SK-N-MC (cell line): Measurements from ENCODE around the gene MRPL30.
A peak's percentile ranks its signal among the peaks of the same experiment; 100 is the strongest.
"Not testable (repeated sequence)": the region's sequence is repeated elsewhere in the genome, so short reads cannot be mapped to it uniquely, and the experiment has no call there.

ENCODE experiments used
- DNase-seq: peaks from one replicate; pipeline ENCODE4 v3.0.0-alpha.2; 2011; ENCODE audit warnings: low read depth, low spot score
- H3K27ac ChIP-seq: fragments of 200-600 bp; sonication (generic); 2 replicates; pipeline ENCODE4 v1.5.1; 2016; ENCODE audit warnings: mixed run types
- H3K36me3 ChIP-seq: fragments of 200-600 bp; sonication (generic); 2 replicates; pipeline ENCODE4 v1.6.1; 2017; ENCODE audit warnings: antibody characterized with exemption, low read length, mixed read lengths; ENCODE audit not compliant: insufficient read depth
- H3K4me3 ChIP-seq: fragments of 200-600 bp; sonication (generic); 2 replicates; pipeline ENCODE4 v1.5.1; 2016
- H3K9ac ChIP-seq: fragments of 200-600 bp; sonication (generic); 2 replicates; pipeline ENCODE4 v1.8.0; 2017; ENCODE audit warnings: mixed run types, mixed read lengths; ENCODE audit not compliant: insufficient read length
- H3K9me3 ChIP-seq: fragments of 200-600 bp; sonication (generic); 2 replicates; pipeline ENCODE4 v1.6.1; 2017; ENCODE audit warnings: low read depth, mild to moderate bottlenecking, antibody characterized with exemption, low read length, moderate library complexity, mixed read lengths
- EZH2 ChIP-seq: fragments of 200-600 bp; sonication (generic); IDR thresholded peaks from one replicate; pipeline ENCODE4 v1.6.1; 2017; ENCODE audit warnings: antibody characterized with exemption
- FOXP2 ChIP-seq: optimal IDR thresholded peaks from 2 replicates; pipeline ENCODE3; 2011; ENCODE audit warnings: mild to moderate bottlenecking, moderate library complexity; ENCODE audit not compliant: insufficient read depth; ENCODE audit errors: extremely low read length, control extremely low read depth
- POLR2AphosphoS5 ChIP-seq: IDR thresholded peaks from 2 replicates; pipeline ENCODE4 v1.6.1; 2012; ENCODE audit warnings: mild to moderate bottlenecking, low read depth, low read length, borderline replicate concordance

Gene MRPL30

DNA sequence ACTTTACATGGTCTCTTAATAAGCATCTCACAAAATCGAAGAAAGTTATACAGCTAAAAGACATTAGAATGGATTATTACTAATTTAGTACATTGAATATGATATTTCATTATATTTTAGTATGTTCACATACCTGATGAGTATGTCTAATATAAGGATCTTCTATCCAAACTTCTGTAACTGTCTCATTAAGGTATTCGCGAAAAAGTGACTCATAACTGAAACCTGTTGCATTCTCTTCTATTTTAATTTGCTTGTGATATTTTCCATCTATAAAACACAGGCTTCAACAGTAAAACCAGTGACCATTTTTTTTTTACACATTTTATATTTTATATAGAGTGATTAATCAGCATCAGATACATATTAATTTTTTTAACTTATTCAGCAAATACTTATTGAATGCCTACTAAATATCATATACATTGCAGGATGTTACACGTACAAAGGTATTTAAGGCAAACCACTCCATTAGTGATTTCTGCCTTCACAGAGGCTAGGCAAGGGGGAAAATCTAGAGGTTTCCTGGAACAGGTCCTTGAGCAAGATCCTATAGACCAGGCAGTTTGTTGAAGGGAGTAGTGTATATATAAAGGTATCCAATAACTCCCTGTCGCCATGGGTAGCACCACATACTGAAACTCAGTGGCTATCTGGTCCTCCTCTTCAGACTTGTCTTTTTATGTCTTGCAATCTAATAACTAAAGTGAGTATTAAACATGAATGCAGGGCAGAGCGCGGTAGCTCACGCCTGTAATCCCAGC is 9.4 kb upstream of the MRPL30 start:
- H3K4me3 ChIP-seq, result no peak overlapping the region
- no peak overlapping the region for H3K9ac ChIP-seq
- no peak for TF ChIP-seq FOXP2
- TF ChIP-seq POLR2AphosphoS5, result no peak
- TF ChIP-seq EZH2, result no peak
- H3K27ac ChIP-seq, result no peak overlapping the region
- DNase-seq, result no peak
- no peaks in the 10 kb centered on the region for H3K9me3 ChIP-seq
- H3K36me3 ChIP-seq, result peaks cover 26% of the 10 kb centered on the region

DNA sequence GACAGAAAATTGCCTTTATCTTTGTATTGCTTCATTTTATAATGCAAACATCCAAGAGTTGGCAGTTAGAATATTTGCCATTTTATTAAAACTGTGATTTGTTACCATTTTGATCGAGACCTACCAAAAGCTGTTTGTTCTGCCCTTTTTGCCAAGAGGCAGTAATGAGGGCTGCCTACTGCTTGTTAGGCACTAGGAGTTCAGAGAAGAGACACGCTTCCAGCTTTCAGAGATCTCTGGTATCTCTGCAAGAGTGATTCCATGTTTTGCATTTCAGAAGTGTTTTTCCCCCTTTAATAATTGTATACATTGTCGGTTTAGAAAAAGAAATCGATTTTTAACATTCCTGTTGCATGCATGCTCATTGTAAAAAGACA is 628 bp downstream of the MRPL30 start:
- DNase-seq, result no peak
- H3K4me3 ChIP-seq, result peak overlapping the region; percentile 99
- H3K27ac ChIP-seq, result peak overlapping the region; percentile 67; the same call in 1 of the 2 replicates
- H3K9ac ChIP-seq, result peak overlapping the region; percentile 94
- H3K9me3 ChIP-seq, result no peaks in the 10 kb centered on the region
- TF ChIP-seq FOXP2, result no peak
- TF ChIP-seq POLR2AphosphoS5, result no peak
- TF ChIP-seq EZH2, result no peak
- no peaks in the 10 kb centered on the region for H3K36me3 ChIP-seq

DNA sequence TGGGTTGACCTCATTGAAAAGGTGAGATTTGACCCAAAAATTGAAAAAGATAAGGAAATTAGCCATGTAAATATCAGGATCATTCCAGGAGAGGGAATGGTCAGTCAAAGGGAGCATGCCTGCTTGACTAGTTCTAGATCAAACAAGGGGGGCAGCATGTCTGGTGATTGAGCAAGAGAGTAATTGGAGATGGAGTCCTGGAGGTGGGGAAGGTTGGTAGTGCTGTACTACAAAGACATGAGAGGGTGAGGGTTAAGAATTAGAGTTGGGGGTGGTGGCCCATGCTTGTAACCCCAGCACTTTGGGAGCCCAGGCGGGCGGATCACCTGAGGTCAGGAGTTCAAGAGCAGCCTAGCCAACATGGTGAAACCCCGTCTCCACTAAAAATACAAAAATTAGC is 2.0 kb downstream of the MRPL30 start:
- TF ChIP-seq POLR2AphosphoS5, result no peak
- TF ChIP-seq FOXP2, result no peak
- no peak for TF ChIP-seq EZH2
- H3K4me3 ChIP-seq, result peak overlapping the region; percentile 14; the same call in 1 of the 2 replicates
- DNase-seq, result no peak

DNA sequence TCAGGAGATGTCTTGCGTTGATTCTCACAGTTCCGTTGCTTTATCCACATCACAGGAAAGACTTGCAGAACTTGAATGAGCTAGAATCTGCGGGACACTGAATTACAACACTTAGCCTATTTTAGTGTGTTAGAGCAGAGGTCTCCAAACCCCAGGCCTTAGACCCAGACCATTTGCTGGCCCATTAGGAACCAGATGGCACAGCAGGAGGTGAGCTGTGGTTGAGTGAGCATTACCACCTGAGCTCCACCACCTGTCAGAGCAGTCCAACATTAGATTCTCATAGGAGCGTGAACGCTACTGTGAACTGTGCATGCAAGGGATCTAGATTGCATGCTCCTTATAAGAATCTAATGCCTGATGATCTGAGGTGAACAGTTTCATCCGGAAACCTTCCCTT is 3.8 kb downstream of the MRPL30 start:
- no peak for DNase-seq
- Histone ChIP-seq H3K27ac (no peak overlapping the region), H3K9me3 (no peaks in the 10 kb centered on the region), H3K36me3 (peaks cover 25% of the 10 kb centered on the region), H3K9ac (no peak overlapping the region), H3K4me3 (no peak overlapping the region)
- TF ChIP-seq FOXP2, result no peak
- no peak for TF ChIP-seq POLR2AphosphoS5
- no peak for TF ChIP-seq EZH2

More for the DNA sequence above, 2.0 kb downstream of the MRPL30 start:
- H3K27ac ChIP-seq, result no peak overlapping the region
- peaks cover 9% of the 10 kb centered on the region for H3K36me3 ChIP-seq
- no peaks in the 10 kb centered on the region for H3K9me3 ChIP-seq
- H3K9ac ChIP-seq, result no peak overlapping the region

DNA sequence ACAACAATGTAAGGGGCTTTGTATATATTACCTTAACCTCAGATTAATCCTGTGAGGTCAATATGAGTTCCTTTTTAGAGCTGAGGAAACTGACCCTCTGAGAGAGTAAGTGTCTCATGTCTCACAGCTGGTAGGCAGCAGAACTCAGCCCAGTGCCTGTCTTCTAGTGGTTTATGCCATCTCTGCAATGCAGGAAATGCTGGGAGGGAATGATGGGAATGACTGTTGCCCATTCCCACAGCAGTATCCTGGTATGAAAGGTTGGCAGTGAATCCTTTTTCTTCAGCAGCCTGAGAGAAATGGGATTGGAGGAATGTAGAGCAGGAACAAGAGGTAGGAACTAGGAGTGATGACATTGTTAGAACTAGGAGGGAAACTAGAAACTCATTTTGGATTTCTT is 6.0 kb downstream of the MRPL30 start:
- H3K36me3 ChIP-seq, result peaks cover 46% of the 10 kb centered on the region

DNA sequence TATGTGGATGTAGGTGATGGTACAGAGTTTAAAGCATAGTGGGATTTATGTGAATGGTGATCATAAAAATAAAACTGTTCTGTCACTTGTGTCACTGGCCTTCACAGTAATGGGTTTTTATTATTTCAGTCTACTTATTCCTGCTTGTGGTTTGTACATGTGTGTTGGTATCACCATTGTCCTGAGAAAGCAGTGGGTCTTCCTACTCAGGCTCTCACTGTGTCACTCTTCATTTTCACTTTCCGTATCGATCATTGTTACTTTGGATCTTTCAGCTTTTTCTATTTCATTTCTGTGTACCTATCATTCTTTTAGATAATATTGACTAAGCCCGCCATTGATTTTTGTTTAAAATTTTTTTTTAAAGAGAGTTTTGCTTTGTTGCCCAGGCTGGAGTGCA is 7.4 kb downstream of the MRPL30 start:
- DNase-seq, result no peak
- TF ChIP-seq EZH2 (no peak), POLR2AphosphoS5 (no peak), FOXP2 (no peak)
- peaks cover 50% of the 10 kb centered on the region for H3K36me3 ChIP-seq
- no peak overlapping the region for H3K4me3 ChIP-seq
- H3K9ac ChIP-seq, result no peak overlapping the region
- no peaks in the 10 kb centered on the region for H3K9me3 ChIP-seq
- no peak overlapping the region for H3K27ac ChIP-seq

More for the DNA sequence above, 6.0 kb downstream of the MRPL30 start:
- H3K27ac ChIP-seq, result no peak overlapping the region
- H3K9me3 ChIP-seq, result no peaks in the 10 kb centered on the region
- no peak overlapping the region for H3K9ac ChIP-seq
- TF ChIP-seq EZH2 (no peak), POLR2AphosphoS5 (no peak), FOXP2 (no peak)
- DNase-seq, result no peak
- no peak overlapping the region for H3K4me3 ChIP-seq

DNA sequence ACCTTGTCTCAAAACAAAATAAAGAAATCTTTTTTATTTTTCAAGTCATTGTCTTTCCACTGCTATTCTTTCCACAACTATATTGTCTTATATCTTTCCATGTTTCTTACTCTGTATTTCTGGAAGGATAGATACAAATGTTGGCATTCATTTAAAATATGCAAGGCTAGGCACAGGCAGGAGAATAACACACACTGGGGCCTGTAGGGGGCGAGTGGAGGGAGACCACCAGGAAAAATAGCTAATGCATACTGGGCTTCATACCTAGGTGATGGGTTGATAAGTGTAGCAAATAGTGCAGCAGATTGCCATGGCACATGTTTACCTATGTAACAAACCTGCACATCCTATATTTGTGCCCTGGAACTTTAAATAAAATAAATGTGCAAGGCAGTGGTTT is 9.6 kb downstream of the MRPL30 start:
- Histone ChIP-seq H3K27ac (no peak overlapping the region), H3K4me3 (no peak overlapping the region), H3K36me3 (peaks cover 59% of the 10 kb centered on the region), H3K9me3 (no peaks in the 10 kb centered on the region), H3K9ac (no peak overlapping the region)
- TF ChIP-seq EZH2 (no peak), FOXP2 (no peak), POLR2AphosphoS5 (no peak)
- DNase-seq, result no peak

DNA sequence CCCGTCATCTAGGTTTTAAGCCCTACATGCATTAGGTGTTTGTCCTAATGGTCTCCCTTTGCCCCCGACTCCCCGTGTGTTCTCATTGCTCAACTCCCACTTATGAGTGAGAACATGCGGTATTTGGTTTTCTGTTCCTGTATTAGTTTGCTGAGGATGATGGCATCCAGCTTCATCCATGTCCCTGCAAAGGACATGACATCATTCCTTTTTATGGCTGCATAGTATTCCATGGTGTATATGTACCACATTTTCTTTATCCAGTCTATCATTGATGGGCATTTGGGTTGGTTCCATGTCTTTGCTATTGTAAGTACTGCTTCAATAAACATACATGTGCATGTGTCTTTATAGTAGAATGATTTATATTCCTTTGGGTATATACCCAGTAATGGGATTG is 11.4 kb downstream of the MRPL30 start:
- H3K27ac ChIP-seq, H3K4me3 ChIP-seq, H3K9ac ChIP-seq, DNase-seq, H3K9me3 ChIP-seq: not testable (repeated sequence)
- peaks cover 70% of the 10 kb centered on the region for H3K36me3 ChIP-seq
